Erythroblast (primary cell): ENCODE results near the gene THBS2.
"Not testable (repeated sequence)": the region's sequence is repeated elsewhere in the genome, so short reads cannot be mapped to it uniquely, and the experiment has no call there.

Experiments
- GATA1 ChIP-seq: IDR thresholded peaks from 2 replicates; pipeline ENCODE4 v1.6.1; 2011; ENCODE audit warnings: low read depth, mild to moderate bottlenecking, control low read depth, low read length, moderate library complexity
- POLR2A ChIP-seq: IDR thresholded peaks from 2 replicates; pipeline ENCODE4 v1.6.1; 2011; ENCODE audit warnings: mild to moderate bottlenecking, low read length

DNA sequence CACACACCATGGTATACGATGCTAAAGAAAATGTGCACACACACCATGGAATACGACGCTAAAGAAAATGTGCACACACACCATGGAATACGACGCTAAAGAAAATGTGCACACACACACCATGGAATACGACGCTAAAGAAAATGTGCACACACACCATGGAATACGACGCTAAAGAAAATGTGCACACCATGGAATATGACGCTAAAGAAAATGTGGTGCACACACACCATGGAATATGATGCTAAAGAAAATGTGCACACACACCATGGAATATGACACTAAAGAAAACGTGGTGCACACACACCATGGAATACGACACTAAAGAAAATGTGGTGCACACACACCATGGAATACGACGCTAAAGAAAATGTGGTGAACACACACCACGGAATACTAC is 55.7 kb downstream of the THBS2 start:
- not testable (repeated sequence) for TF ChIP-seq POLR2A, GATA1
